Measurements from ENCODE around the gene SDHB.

The SDHB gene

DNA sequence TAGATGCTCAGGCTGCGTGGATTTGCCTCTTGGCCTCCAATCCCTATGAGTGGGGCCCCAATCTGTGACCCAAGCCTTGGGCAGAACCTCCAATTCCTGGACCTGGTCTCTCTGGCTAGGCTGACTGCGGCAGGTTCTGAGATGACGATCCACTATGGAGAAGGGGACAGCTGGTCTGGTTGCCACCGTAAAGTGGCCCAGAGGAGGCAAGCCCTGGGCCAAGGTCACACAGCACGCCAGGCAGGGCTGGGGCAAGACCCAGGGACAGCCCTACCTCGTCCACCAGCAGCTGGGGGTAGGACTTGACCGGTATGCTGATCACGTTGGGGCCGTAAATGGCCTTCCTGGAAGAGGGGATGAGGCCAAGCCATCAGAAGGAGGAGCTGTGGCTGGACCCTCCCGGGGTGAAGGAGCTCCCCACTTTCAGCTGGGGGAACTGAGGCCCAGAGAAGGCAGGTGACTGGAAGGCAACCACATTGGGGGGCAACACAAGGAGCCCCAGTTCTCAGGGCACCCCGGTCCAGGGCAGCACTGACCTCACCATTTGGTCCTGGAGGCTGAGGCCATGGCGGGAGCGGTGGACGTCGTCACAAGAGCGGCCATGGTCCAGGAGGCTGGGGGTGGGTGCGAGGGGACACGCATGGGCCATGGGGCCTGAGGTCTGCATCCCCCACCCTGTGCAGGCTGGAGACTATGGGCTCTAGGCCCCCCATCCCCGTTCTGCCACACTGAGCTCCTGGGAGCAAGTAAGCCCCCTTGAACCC lies 51.9 kb downstream of the SDHB start:
- no peaks in the 10 kb centered on the region for H3K27me3 ChIP-seq
- H3K36me3 ChIP-seq = no peaks in the 10 kb centered on the region
- no peak for TF ChIP-seq CTCF (IDR thresholded peaks at IDR 0.05; ENCODE audit: low read depth, low read length)
- H3K4me3 ChIP-seq (ENCODE audit: low read depth, low read length) = no peak overlapping the region
- H3K9me3 ChIP-seq = no peaks in the 10 kb centered on the region
- H3K4me1 ChIP-seq = no peaks in the 10 kb centered on the region
- no peak for DNase-seq

DNA sequence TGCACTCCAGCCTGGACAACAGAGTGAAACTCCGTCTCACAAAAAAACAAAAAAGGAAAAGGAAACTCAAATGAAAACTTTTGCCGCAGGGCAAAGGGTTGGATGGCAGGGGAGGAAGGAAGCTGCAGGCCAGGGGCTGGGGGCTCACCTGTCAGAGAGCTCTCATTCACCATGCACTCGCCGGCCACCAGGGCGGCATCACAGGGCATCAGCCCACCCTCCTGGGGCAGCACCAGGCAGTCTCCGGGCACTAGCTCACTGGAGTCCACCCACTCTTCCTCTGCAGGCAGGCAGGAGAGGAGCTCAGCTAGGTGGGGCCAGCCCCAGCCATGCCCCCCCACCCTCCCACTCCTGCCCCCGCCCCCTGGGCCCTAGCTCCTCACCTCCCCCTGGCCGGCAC lies 54.0 kb downstream of the SDHB start:
- no peaks in the 10 kb centered on the region for H3K27me3 ChIP-seq
- no peak overlapping the region for H3K4me3 ChIP-seq (ENCODE audit: low read depth, low read length)
- no peaks in the 10 kb centered on the region for H3K9me3 ChIP-seq
- no peak for DNase-seq
- no peaks in the 10 kb centered on the region for H3K36me3 ChIP-seq
- no peak for TF ChIP-seq CTCF (IDR thresholded peaks at IDR 0.05; ENCODE audit: low read depth, low read length)
- H3K4me1 ChIP-seq = no peaks in the 10 kb centered on the region

DNA sequence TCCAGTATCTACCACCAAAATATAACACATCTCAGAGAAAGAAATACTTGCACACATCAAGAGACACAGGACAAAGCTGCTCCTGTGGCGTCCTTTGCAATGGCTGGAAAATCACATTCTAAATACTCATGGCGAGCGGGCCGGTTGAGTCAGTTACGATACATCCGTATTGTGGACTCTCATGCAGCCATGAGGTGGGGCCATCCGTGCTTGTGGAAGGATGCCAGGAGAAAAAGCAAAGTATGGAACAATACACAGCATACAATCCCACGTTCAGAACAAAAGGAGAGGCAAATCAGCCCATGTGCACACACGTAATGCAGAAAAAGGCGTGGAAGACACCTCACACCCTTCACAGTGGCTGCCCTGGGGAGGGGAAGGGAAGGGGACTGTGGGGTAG lies 55.2 kb downstream of the SDHB start:
- Histone ChIP-seq H3K4me3 (ENCODE audit: low read depth, low read length) (no peak overlapping the region), H3K4me1 (no peaks in the 10 kb centered on the region), H3K36me3 (no peaks in the 10 kb centered on the region), H3K9me3 (no peaks in the 10 kb centered on the region), H3K27me3 (no peaks in the 10 kb centered on the region)
- no peak for TF ChIP-seq CTCF (IDR thresholded peaks at IDR 0.05; ENCODE audit: low read depth, low read length)
- DNase-seq = no peak

GRCh38 chr1:16996845-16997244 lies 57.0 kb downstream of the SDHB start:
- no peak for TF ChIP-seq CTCF (IDR thresholded peaks at IDR 0.05; ENCODE audit: low read depth, low read length)
- H3K4me3 ChIP-seq (ENCODE audit: low read depth, low read length) = no peak overlapping the region
- no peak for DNase-seq
- no peaks in the 10 kb centered on the region for H3K9me3 ChIP-seq
- no peaks in the 10 kb centered on the region for H3K36me3 ChIP-seq
- no peaks in the 10 kb centered on the region for H3K27me3 ChIP-seq
- H3K4me1 ChIP-seq = no peaks in the 10 kb centered on the region

- Histone ChIP-seq H3K27me3 (no peaks in the 10 kb centered on the region), H3K9me3 (no peaks in the 10 kb centered on the region), H3K4me3 (ENCODE audit: low read depth, low read length) (no peak overlapping the region), H3K4me1 (no peaks in the 10 kb centered on the region), H3K36me3 (no peaks in the 10 kb centered on the region)
- no peak for TF ChIP-seq CTCF (IDR thresholded peaks at IDR 0.05; ENCODE audit: low read depth, low read length)
- no peak for DNase-seq
Observed at GRCh38 chr1:16993521-16994038, 60.3 kb downstream of the SDHB start.

DNA sequence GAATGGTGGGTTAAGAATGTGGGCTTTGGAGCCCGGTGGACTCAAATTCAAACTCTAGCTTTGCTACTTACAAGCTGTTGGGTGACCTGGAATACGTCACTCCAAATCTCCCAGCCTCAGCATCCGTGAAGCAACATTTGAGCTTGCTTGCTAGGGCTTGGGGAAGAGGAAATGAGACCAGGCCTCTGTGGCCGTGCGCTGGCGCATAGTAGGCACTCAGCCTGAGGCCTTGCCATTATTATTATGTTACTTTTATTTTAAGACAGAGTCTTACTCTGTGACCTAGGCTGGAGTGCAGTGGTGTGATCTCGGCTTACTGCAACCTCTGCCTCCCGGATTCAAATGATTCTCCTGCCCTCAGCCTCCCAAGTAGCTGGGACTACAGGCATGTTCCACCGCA lies 61.2 kb downstream of the SDHB start:
- H3K4me1 ChIP-seq = no peaks in the 10 kb centered on the region
- no peak for TF ChIP-seq CTCF (IDR thresholded peaks at IDR 0.05; ENCODE audit: low read depth, low read length)

More for the DNA sequence above, 61.2 kb downstream of the SDHB start:
- no peaks in the 10 kb centered on the region for H3K9me3 ChIP-seq
- H3K27me3 ChIP-seq = no peaks in the 10 kb centered on the region
- H3K36me3 ChIP-seq = no peaks in the 10 kb centered on the region
- no peak for DNase-seq
- H3K4me3 ChIP-seq (ENCODE audit: low read depth, low read length) = no peak overlapping the region

Data from BE2C (cell line).